NCI-H2196 treated with DMSO at 0.1 percent for 48 hours (cell line): ENCODE measurements around the gene ZIC2.

ENCODE experiments used
- DNase-seq: peaks from one replicate; lab custom pipeline; 2025; ENCODE audit not compliant: unreplicated experiment; lab: John Stamatoyannopoulos, UW

The ZIC2 gene

GRCh38 chr13:99985886-99986527 lies 4.4 kb downstream of the ZIC2 start:
- DNase-seq, result no peak

GRCh38 chr13:99986741-99987140 lies 5.2 kb downstream of the ZIC2 start:
- DNase-seq, result no peak

- no peak for DNase-seq
Observed at GRCh38 chr13:99987154-99988019, 5.8 kb downstream of the ZIC2 start.

- no peak for DNase-seq
Observed at GRCh38 chr13:99988529-99989275, 7.1 kb downstream of the ZIC2 start.

GRCh38 chr13:99989276-99990125 lies 7.9 kb downstream of the ZIC2 start:
- DNase-seq, result no peak

GRCh38 chr13:99990126-99990977 lies 8.8 kb downstream of the ZIC2 start:
- DNase-seq, result no peak

GRCh38 chr13:99991013-99991827 lies 9.6 kb downstream of the ZIC2 start:
- DNase-seq, result no peak

- no peak for DNase-seq
Observed at GRCh38 chr13:99991828-99992775, 10.5 kb downstream of the ZIC2 start.

GRCh38 chr13:99992949-99993351 lies 11.4 kb downstream of the ZIC2 start:
- no peak for DNase-seq

GRCh38 chr13:99993660-99994637 lies 12.4 kb downstream of the ZIC2 start:
- no peak for DNase-seq

GRCh38 chr13:99994638-99995020 lies 13.0 kb downstream of the ZIC2 start:
- DNase-seq, result no peak

GRCh38 chr13:99995104-99995588 lies 13.6 kb downstream of the ZIC2 start:
- no peak for DNase-seq

- no peak for DNase-seq
Observed at GRCh38 chr13:99995589-99996380, 14.2 kb downstream of the ZIC2 start.

- peak; percentile 36 for DNase-seq
Observed at GRCh38 chr13:99996381-99996973, 14.9 kb downstream of the ZIC2 start.

GRCh38 chr13:99997702-99998214 lies 16.2 kb downstream of the ZIC2 start:
- no peak for DNase-seq
